T47D (cell line): ENCODE data around the gene CYP4F3.
"Not testable (repeated sequence)": the region's sequence is repeated elsewhere in the genome, so short reads cannot be mapped to it uniquely, and the experiment has no call there.

Source experiments
- DNase-seq, 2 experiments: peaks; one replicate each; pipeline versions ENCODE4 v3.0.0 to v3.0.0-alpha.2; 2011 to 2012; ENCODE audit warnings: low read depth in 1 of 2, low spot score in 1 of 2
- JUND ChIP-seq: IDR thresholded peaks from 2 replicates; pipeline ENCODE4 v1.6.1; 2012; ENCODE audit warnings: low read depth
- in situ Hi-C: cut with HindIII; loops from 2 replicates; pipeline ENCODE4 v1.10.0; 2016; ENCODE audit warnings: low sequenced_read_pairs, low pct_unique_long_range_greater_than_20kb

The CYP4F3 gene

DNA sequence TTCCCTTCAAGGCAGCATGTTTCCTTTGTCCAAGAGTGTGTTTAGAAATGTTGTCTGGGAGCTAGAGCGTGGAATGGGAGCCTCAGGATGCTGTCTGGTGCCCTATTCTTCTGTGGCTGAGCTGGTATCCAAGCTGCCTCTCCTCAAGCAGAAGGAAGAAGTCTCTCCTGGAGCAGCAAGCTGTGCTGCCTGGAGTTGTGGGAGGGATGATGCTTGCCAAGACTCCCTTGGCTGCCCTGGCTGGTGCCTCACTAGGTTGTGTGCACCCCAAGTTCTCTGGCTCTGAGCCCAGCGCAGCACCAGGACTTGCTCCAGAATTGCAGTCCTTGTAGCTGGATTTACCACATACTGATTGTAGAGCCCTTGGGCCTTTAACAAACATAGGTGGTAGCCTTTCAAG lies 4.7 kb upstream of the CYP4F3 start:
- DNase-seq, result no peak
- TF ChIP-seq JUND, result no peak
- in situ Hi-C loops, result no loop called here

DNA sequence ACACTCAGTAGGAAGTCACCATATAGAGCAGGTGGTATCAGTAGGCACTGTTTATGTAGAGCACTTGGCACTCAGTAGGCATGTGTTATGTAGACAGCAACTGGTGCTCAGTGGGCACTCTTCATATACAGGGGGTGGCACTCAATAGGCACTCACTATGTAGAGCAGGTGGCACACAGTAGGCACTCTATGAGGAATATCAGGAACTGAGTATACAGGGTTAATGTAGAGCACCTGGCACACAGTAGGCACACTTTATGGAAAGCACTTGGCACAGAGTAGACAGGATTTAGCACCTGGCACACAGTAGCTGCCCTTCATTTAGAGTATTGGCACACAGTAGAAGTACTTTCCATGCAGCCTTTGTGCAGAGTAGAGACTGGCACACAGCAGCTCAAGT lies 1.1 kb upstream of the CYP4F3 start:
- DNase-seq, result no peak
- in situ Hi-C loops, result no loop called here
- TF ChIP-seq JUND, result no peak

DNA sequence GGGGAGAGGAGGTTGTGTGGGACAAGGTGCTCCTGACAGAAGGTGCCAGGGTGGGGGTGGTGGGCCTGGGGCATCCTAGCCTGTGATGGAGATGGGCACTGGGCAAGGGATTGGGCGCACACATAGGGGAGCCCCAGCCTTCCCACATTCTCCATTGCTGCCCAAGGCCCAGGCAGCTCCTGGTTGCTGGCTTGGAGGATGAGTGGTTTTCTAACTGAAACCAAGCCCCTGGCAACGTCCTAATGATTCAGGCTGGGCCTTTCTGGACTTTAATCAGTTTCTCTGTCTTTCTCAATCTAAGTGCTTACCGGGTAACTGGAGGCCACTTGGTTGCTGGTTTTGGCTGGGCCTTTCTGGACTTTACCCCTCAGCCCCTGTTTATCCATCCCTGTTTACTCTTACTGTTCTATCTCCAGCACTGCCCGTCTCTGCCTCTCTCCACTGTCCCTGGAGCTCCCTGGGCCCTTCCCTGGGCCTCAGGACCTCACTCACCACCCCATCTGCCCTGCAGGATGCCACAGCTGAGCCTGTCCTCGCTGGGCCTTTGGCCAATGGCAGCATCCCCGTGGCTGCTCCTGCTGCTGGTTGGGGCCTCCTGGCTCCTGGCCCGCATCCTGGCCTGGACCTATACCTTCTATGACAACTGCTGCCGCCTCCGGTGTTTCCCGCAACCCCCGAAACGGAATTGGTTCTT lies 354 bp downstream of the CYP4F3 start:
- no peak for TF ChIP-seq JUND

DNA sequence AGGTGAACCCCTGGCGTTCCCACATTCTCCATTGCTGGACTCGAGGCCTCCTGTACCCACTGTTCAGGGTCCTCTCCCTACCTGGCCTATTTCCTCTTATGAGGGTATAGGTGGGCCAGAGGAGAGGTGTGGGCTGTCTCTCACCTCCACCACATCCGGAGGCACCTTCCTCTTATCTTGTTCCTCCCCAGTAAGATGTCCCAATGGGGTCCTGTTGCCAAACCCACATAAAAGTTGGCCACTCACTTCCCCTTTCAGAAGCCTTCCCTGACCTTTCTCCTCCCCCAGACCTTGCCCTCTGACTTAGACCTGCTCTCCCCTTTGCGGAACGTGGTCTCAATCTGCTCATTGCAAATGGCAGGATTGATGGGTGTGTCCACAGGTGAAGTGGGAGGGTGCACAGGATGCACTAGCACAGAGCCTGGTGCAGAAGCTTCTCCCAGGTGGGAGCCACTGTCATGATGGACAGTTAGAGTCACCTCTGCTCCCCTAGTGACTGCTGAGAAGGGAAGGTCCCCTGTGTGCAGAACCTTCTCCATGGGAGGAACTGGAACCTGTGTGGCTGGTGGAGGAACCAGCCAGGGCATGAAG lies 1.3 kb downstream of the CYP4F3 start:
- DNase-seq, result no peak
- in situ Hi-C loops, result no loop called here
- no peak for TF ChIP-seq JUND

More for the DNA sequence above, 354 bp downstream of the CYP4F3 start:
- in situ Hi-C loops, result no loop called here
- no peak for DNase-seq

DNA sequence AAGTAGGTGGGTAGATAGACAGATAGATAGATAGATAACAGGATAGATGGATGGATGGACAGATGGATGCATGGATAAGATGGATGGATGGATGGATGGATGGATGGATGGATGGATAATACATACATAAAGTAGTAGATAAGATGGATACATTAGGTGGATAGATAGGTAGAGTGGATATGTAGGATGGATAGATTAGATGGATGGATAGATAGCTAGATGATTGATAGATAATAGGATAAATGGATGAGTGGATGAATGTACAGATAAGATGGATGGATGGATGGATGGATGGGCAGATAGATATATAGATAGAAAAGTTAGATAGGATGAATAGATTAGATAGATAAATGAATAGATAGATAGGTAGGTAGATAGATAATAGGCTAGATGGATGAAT lies 2.1 kb downstream of the CYP4F3 start:
- DNase-seq, result no peak
- in situ Hi-C loops, result no loop called here
- TF ChIP-seq JUND, result no peak

DNA sequence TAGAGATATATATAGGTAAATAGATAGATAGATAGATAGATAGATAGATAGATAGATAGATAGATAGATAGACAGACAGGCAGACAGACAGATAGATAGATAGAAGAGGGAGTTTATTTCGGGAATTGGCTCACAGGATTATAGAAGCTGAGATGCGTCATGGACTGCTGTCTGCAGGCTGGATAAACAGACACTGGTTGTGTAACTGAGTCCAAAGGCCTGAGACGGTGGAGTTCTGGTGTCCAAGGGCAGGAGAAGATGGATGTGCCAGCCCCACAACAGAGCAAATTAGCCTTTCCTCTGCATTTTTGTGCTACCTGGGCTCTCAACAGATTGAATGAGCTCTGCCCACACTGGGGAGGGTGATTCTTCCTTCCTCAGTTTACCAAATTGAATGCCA lies 2.7 kb downstream of the CYP4F3 start:
- in situ Hi-C loops, result no loop called here

DNA sequence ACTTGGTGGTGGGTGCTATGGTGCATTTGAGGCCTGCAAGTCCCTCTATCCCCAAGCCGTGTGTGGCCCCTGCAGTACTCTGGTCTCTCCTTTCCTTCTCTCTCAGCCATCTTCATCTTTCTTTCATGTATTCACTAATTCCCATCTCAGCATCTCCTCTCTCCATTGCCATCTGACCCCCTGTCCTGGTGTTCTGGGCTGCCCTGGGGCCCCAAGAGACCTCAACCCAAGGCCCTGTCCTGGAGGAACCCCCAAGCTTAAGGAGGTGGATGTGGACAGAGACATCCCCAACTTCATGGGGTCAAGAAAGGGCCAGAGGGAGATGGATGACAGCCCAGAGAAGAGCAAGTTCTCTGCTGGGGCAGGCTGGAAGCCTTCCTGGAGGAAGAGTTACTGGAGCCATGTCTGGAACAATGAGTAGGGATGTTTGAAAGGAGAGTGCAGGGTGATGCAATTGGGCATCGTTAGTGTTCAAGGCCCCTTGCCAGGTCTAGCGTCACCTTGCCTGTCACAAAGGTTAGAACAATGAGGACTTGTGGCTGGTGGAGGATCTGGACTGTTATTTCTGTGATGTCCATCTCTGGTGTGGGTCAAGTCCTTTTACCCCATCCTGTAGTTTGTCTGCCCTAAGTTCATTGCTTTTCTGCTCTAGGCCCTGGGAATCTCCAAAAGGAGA lies 3.5 kb downstream of the CYP4F3 start:
- TF ChIP-seq JUND, result no peak
- in situ Hi-C loops, result no loop called here
- no peak for DNase-seq

More for the DNA sequence above, 2.7 kb downstream of the CYP4F3 start:
- no peak for DNase-seq
- TF ChIP-seq JUND, result no peak

DNA sequence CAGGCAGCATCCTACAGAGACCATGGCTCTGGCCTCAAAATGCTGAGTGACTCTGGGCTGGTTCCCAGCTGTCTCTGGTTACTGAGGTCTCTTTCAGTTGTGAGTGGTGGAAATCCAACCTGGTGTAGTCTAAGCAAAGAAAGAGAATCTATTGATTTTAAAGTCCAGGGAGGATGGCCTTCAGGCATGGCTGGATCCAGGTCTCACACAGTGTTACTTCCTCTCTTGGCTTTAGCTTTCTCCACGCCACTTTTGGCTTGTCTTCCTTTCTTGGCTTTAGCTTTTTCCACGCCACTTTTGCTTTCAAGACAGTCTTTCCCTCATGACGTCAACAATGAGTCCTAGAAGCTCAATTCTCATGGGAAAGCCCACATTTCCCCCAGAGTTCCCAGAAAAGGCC lies 4.1 kb downstream of the CYP4F3 start:
- in situ Hi-C loops, result no loop called here
- no peak for DNase-seq
- no peak for TF ChIP-seq JUND

DNA sequence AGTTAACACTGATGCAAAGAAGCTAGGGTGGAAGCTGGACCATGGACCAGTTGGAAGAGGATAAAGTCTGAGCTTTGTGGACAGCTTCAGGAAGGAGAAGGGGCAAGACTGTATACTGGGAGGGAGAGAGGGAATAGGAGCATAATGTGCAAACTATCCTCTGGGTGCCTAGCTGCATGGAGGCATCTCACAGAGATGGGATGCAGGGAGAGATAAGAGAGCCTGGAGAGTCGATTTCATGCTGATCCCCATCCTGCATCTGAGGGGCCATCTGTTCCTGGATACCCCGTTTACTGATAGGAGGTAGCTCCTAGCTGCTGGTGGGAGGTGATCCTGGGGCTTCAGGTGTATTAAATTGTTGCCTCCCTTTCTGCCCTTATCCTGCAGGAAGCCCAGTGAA lies 8.8 kb downstream of the CYP4F3 start:
- DNase-seq, result no peak
- in situ Hi-C loops, result no loop called here
- TF ChIP-seq JUND, result no peak

DNA sequence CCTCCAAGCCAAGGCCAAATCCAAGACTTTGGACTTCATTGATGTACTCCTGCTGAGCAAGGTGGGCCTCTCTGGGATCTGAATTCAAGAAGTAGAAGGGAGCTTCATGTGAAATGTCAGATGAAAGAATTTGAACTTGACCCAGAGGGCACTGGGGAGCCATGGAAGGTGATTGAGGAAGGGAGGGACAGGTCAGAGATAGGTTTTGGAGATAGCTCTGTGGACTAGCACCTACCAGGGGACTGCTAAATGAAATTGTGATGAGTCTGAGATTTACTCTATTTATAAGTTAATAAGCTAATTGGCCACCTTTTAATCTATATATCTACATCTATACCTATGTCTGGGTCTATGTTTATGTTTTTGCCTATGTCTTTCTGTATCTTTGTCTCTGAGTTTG lies 9.4 kb downstream of the CYP4F3 start:
- DNase-seq, in situ Hi-C loops: not testable (repeated sequence)

DNA sequence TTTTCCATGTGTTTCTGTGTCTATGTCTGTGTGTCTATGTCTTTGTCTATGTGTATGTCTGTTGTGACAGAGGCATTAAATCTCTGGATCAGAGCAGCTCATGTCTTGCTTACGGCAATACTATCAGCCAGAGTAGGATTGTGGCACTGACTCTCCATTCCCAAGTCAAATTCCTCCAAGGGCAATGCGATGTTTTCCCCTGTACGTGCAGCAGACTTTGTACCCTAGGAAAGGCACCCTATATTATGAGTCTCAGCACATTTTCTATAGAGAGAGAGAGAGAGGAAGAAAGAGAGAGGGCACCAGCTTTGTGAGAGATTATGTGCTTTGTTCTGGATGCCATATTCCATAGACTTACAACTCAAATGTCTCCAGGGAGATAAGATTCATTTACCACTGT lies 11.1 kb downstream of the CYP4F3 start:
- in situ Hi-C loops, result no loop called here
- TF ChIP-seq JUND, result no peak
- no peak for DNase-seq

DNA sequence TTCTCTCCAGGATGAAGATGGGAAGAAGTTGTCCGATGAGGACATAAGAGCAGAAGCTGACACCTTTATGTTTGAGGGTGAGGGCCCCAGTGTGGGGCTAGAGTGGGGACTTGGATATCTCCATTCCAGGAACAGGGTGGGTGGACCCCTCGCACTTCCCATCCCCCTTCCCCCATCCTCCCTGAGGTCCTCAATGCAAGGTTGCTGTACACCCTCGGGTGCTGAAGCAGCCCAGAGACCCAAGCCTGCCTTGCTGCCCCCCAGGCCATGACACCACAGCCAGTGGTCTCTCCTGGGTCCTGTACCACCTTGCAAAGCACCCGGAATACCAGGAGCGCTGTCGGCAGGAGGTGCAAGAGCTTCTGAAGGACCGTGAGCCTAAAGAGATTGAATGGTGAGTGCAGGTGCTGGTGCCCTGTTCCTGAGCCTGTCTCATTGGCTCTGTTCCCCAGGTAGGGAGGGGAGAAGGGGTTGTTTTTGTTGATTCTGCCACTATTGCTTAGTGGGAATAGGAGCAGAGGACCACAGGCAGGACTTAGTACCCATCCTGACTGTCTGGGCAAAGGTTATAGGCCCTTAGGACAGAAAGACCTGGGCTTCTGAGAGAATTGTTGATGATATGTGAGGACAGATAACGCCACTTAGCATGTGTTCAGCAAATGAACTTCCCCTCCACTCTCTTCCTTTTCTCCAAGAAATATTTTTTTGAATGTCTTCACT lies 12.0 kb downstream of the CYP4F3 start:
- in situ Hi-C loops, result no loop called here
- no peak for DNase-seq
- no peak for TF ChIP-seq JUND

DNA sequence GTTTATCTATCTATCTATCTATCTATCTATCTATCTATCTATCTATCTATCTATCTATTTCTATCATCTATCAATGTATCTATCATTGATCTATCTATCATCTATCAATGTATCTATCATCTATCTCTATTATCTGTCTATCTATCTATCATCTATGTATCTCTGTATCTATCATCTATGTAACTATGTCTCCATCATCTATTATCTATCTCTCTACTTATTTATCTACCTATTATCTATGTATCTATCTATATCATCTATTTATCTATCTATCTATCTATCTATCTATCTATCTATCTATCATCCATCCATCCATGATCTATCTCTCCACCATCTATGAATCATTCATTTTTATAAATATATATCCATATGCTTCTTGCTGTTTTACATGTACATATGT lies 15.8 kb downstream of the CYP4F3 start:
- DNase-seq, result no peak
- in situ Hi-C loops, result no loop called here
- TF ChIP-seq JUND, result no peak
